Ascending aorta (tissue), 2 donors: ENCODE data around the gene BICDL1. TPM values are rescaled to one million over a fixed set of nuclear protein-coding genes. Genes with fewer than 3 reads are reported as not detected.

Experiments used
- DNase-seq, 2 donors: peaks; one replicate each; pipeline ENCODE4 v3.0.0-alpha.2; 2019; ENCODE audit warnings: low spot score in 2 of 2
- H3K27ac ChIP-seq, 2 donors: fragments of 200-600 bp; sonication (generic); one replicate each; pipeline ENCODE4 v1.5.1; 2016 to 2017; ENCODE audit warnings: mild to moderate bottlenecking in 1 of 2
- H3K27me3 ChIP-seq: fragments of 200-600 bp; sonication (generic); one replicate; pipeline ENCODE4 v1.5.1; 2017
- H3K36me3 ChIP-seq, 2 donors: fragments of 200-600 bp; sonication (generic); one replicate each; pipeline ENCODE4 v1.5.1; 2016
- H3K4me1 ChIP-seq, 2 donors: fragments of 200-600 bp; sonication (generic); one replicate each; pipeline ENCODE4 v1.5.1; 2016 to 2017; ENCODE audit warnings: mild to moderate bottlenecking in 1 of 2
- H3K4me3 ChIP-seq, 2 donors: fragments of 200-600 bp; sonication (generic); one replicate each; pipeline ENCODE4 v1.5.1; 2016 to 2017; ENCODE audit warnings: mild to moderate bottlenecking in 1 of 2
- H3K9me3 ChIP-seq, 2 donors: fragments of 200-600 bp; sonication (generic); one replicate each; pipeline ENCODE4 v1.5.1; 2016
- intact Hi-C: fragments of 100-400 bp; cut with DNase I; formaldehyde crosslinking; loops from one replicate; pipeline ENCODE4 v1.15.1; 2023
- total RNA-seq: library from RNA; depleted of rRNA; stranded (reverse); fragments of >200 nt; gene quantifications from one replicate; pipeline ENCODE4 v1.1.0, GENCODE V29; 2016
- TF ChIP-seq, protein P1 (sequence below), 3 experiments: fragments of 200-600 bp in 2 of 3; fragments of 450-650 bp in 1 of 3; sonication (generic) in 2 of 3; IDR thresholded peaks; one replicate each; pipeline ENCODE4 v1.5.1; 2016 to 2019; ENCODE audit warnings: antibody characterized with exemption in 3 of 3, mild to moderate bottlenecking in 1 of 3, moderate library complexity in 1 of 3

BICDL1 gene
- total RNA-seq, 1 donor from 2014 or later: not detected

DNA sequence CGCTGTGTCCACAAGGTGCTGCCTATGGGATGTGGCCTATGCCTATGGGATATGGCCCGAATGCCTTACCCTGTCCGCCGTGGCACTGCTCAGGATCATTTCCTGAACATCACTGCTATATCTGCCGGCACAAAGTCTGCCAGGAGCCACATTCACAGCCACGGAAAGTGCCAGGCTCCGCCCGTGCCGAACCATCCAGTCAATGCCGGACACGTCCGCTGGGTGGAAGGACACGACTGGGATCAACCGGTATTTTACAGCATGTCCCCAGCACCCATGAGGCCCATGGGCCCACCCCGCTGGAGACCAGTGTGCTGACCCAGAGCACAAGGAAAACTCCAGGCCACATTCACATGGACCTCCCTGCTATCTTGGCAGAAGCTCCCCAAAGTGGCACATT, 142.1 kb downstream of the BICDL1 start:
- H3K9me3 ChIP-seq: no peaks in the 10 kb centered on the region
- intact Hi-C loops: no loop called here
- no peak for DNase-seq
- no peaks in the 10 kb centered on the region for H3K4me1 ChIP-seq
- H3K27me3 ChIP-seq: no peaks in the 10 kb centered on the region
- no peak overlapping the region for H3K27ac ChIP-seq
- peaks cover 88 to 94% of the 10 kb centered on the region in 2 donors for H3K36me3 ChIP-seq
- no peak overlapping the region for H3K4me3 ChIP-seq
- TF ChIP-seq, protein P1, sequence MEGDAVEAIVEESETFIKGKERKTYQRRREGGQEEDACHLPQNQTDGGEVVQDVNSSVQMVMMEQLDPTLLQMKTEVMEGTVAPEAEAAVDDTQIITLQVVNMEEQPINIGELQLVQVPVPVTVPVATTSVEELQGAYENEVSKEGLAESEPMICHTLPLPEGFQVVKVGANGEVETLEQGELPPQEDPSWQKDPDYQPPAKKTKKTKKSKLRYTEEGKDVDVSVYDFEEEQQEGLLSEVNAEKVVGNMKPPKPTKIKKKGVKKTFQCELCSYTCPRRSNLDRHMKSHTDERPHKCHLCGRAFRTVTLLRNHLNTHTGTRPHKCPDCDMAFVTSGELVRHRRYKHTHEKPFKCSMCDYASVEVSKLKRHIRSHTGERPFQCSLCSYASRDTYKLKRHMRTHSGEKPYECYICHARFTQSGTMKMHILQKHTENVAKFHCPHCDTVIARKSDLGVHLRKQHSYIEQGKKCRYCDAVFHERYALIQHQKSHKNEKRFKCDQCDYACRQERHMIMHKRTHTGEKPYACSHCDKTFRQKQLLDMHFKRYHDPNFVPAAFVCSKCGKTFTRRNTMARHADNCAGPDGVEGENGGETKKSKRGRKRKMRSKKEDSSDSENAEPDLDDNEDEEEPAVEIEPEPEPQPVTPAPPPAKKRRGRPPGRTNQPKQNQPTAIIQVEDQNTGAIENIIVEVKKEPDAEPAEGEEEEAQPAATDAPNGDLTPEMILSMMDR (IDR thresholded peaks at IDR 0.05): no peak

DNA sequence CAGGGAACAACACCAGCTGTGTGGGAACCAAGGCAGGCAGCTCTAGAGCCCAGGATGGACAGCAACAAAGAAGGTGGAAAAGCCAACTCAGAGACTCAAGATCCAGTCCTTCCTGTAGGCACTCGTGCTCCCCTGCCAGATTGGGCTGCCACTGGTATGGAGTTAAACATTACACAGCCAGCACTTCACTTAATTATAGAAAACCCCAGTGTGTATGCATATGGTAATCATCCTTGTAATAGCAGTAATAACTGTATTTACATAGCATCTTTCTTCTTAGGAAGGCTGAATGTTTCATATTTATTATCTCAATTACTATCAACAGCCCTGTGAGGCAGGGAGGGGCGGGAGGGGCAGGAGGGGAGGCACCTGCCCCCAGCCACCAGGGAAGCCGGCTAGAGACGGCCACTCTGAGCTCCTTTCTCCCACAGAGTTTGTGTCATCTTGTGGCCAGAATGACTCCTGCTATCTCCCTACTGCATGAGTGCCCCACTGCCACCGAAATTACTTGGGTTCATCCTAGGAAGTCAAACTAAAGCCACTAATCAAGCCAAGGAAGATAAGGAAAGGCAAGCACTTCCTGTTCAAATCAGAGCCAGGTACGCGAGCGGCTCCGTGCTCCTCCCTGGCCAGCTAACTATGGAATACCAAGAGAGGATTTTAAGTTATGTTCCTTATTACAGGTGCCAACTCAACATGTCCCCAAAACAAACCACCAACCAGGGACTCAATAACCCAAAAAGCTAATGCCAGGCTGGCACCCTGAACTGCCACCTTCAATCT, 143.2 kb downstream of the BICDL1 start:
- Histone ChIP-seq H3K4me1 (no peaks in the 10 kb centered on the region), H3K27ac (no peak overlapping the region), H3K9me3 (no peaks in the 10 kb centered on the region), H3K27me3 (no peaks in the 10 kb centered on the region), H3K4me3 (no peak overlapping the region), H3K36me3 (peaks cover 98 to 100% of the 10 kb centered on the region in 2 donors)
- intact Hi-C loops: no loop called here
- DNase-seq: no peak
- TF ChIP-seq, protein P1 (IDR thresholded peaks at IDR 0.05): no peak

DNA sequence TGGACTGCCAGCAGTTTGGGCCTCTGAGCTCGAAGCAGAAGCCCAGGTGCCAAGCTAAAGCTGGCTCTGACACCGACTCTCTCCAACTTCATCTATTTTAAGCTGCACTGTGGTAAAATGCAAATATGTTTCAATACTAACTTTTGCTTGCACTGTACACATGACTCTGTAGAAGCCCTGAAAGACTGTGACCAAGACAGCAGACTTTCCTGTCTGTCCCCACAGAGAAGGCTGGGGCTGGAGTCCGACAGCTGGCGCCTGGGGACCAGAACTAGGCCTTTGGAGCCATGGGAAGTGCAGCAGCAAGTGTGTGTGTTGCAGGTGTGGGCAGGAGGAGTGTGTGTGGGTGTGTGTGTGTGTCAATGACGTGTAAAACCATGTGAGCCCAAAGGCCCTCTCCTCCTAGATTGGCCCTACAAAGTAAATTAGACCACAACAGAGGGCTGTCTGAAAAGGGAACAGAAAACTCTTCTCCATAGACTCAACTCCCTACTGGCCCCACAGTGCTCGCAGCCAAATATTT, 143.9 kb downstream of the BICDL1 start:
- no peaks in the 10 kb centered on the region for H3K4me1 ChIP-seq
- H3K4me3 ChIP-seq: no peak overlapping the region
- intact Hi-C loops: no loop called here
- DNase-seq: no peak
- no peak overlapping the region for H3K27ac ChIP-seq
- H3K36me3 ChIP-seq: peaks cover 98 to 100% of the 10 kb centered on the region in 2 donors
- no peaks in the 10 kb centered on the region for H3K27me3 ChIP-seq
- TF ChIP-seq, protein P1 (IDR thresholded peaks at IDR 0.05): no peak
- H3K9me3 ChIP-seq: no peaks in the 10 kb centered on the region

DNA sequence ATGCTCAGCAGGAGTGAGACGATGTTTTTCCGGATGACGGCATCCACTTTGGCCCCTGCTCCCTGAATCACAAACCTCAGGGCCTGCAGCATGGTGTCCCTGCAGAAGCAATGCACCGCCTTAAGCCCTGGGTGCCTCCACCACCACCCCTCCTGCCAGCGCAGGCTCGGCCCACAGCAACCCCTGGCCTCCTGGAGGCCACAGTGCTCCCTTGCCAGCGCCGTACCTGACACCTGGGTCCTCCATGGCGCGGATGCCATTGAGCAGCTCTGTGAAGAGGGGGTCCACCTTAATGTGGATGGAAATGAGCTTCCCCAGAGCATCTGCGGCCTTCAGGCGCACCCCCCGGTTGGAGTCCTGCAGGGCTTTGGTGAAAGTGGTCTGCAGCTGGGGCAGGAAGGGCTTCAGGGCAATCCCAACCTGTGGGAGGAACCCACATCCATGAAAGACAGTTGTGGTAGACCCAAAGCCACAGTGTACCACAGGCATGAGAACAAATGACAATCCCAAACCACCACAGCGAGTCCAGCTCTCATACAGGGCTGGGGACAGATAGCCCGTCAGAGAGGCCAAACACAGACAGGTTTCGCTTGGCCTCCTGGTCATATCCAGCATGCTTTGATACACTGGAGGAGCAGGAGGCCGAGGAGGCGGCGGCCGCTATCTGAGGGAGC, 145.4 kb downstream of the BICDL1 start:
- no peak overlapping the region for H3K4me3 ChIP-seq
- peaks cover 98 to 100% of the 10 kb centered on the region in 2 donors for H3K36me3 ChIP-seq
- intact Hi-C loops: no loop called here

DNA sequence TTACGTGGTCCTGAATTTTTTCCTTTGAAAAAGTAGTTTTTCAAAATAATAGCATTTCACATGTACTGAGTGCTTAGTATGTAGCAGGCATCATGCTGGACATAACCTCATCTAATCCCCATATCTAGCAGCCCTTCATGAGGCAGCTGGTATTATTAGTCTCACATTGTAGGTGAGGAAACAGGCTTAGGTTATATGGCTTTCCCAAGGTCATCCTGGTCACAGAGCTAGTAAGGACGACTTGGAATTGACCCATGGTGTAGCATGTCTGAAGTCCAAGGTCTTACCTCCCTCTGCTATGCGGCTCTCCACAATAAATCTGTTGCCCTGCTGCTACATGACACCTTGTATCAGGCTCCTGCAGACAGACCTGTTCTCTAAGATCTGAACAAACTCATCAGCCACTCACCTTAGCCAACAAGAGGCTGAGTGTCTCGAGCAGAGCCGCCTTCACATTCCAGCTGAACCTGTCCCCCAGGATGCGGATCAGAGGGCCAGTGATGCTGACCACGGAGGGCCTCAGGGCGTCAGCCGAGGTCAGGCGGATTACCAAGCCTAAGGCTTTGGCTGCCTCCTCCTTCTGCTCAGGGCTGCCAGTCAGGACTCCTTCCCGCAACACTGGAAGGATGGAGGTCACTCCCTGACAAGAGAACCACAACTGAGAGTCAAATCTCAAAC, 147.2 kb downstream of the BICDL1 start:
- DNase-seq: no peak
- Histone ChIP-seq H3K27ac (no peak overlapping the region), H3K27me3 (no peaks in the 10 kb centered on the region), H3K36me3 (peaks cover 98 to 100% of the 10 kb centered on the region in 2 donors), H3K4me1 (no peaks in the 10 kb centered on the region), H3K4me3 (no peak overlapping the region), H3K9me3 (no peaks in the 10 kb centered on the region)
- intact Hi-C loops: no loop called here
- TF ChIP-seq, protein P1 (IDR thresholded peaks at IDR 0.05): no peak

More for the DNA sequence above, 145.4 kb downstream of the BICDL1 start:
- Histone ChIP-seq H3K9me3 (no peaks in the 10 kb centered on the region), H3K4me1 (no peaks in the 10 kb centered on the region), H3K27ac (no peak overlapping the region), H3K27me3 (no peaks in the 10 kb centered on the region)
- TF ChIP-seq, protein P1 (IDR thresholded peaks at IDR 0.05): no peak
- DNase-seq: no peak
